EL (cell line): ENCODE data around the gene PPP1R12B.
"Not testable (repeated sequence)": the region's sequence is repeated elsewhere in the genome, so short reads cannot be mapped to it uniquely, and the experiment has no call there.

Experiments used
- DNase-seq: peaks from one replicate; pipeline ENCODE4 v3.0.0-alpha.2; 2016

The PPP1R12B gene

GRCh38 chr1:202565890-202566602 lies 217.5 kb downstream of the PPP1R12B start:
- no peak for DNase-seq

- DNase-seq = peak; percentile 70
Measured at GRCh38 chr1:202567738-202568137, 219.2 kb downstream of the PPP1R12B start.

DNA sequence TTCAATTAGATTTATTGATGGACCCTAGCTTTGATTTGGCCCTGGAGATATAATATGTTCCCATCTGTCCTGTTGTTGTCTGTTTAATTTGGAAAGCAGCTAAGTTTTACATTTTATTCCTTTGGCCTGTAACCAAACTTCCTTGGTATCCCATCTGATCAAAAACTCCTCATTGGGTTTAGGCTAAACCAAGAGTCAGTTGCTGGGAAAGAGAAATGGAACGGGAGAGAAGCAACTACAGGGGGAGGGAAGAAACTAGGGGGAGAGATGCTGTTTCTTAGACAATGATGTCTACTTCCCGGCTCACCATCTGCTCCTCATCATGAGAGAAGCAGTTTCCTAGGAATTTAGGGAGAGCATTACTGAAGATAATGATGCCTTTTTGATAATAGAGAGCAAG lies 219.9 kb downstream of the PPP1R12B start:
- DNase-seq = no peak

GRCh38 chr1:202568826-202569225 lies 220.3 kb downstream of the PPP1R12B start:
- DNase-seq = no peak

- no peak for DNase-seq
Measured at GRCh38 chr1:202569393-202570322, 221.2 kb downstream of the PPP1R12B start.

DNA sequence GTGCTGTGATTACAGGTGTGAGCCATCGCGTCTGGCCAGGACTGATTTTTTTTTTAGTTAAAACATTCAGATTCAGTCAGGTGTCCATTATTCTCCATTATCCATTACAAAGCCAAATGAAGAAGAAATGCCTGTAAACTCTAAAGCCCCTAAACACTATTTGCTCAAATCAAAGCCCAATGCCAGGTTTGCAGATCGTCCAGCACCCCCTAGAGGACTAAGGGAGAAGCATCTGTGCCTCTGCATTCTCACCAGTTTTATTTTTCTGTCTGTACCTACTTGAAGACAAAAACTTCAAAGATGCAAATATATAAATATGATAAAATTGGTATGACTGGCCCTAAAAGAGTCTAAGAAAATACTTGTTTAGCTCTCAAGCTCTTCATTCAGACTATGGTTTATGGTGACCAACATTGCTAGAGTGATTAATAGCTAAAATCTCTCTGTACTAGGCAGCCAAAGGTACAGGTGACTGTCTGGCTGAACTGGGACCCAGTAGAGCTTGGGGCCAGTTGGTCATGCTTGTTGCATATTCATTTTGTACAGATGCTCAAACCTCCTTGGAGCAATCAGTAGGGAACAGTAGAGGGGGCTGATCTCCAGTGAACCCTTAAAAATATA lies 223.3 kb downstream of the PPP1R12B start:
- DNase-seq = peak; percentile 45

GRCh38 chr1:202572867-202573266 lies 224.4 kb downstream of the PPP1R12B start:
- no peak for DNase-seq

DNA sequence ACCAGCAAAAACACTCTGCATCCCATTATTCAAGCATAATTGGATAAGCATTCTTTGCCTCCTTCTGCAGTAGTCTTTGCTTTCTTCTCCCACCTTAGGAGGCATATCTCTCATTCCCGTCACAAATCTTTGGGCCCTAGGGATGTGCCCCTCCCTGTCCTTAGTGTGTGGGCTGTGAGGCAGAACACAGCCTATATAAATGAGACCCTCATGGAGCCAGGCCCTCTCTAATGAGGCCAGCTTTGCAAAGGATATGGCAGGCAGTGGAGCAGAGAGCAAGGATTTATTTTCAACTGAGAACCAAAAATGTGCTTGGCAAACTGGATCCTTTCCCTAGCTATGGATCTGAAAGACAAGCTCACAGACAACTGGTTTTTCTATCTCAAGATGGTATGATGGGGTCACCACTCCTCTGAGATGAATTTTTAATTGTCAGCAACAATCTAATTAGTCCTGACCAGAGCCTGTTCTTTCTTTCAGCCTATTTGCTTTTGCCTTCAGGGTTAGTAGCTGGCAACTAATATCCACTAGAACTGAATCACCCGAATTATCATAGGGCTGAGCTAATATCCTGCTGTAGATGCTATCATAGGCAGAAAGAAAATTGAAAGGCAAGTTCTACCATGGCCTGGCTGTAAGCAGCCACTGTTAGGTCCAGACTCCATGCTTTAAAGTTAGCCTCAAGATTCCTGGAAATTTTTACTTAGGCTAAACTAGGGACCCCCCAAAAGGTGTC lies 227.6 kb downstream of the PPP1R12B start:
- DNase-seq = peak; percentile 72

DNA sequence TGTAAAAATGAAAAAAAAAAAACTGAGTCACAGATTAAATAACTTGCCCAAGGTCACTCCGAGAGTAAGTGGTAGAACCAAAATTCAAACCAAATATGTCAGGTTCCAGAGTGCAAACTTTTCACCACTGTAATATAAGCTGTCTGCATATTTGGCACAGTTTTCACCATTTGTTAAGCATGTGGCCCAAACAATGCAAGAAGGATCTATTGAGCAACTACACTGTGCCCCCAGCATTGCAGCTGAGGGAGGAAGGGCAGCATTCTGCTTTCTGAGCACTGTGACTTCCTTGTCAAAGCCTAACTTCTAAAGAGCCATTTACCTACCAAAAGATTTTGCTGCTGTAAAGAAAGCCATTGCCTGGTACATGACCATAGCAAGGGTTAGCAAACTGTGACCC lies 228.3 kb downstream of the PPP1R12B start:
- peak; percentile 88 for DNase-seq

DNA sequence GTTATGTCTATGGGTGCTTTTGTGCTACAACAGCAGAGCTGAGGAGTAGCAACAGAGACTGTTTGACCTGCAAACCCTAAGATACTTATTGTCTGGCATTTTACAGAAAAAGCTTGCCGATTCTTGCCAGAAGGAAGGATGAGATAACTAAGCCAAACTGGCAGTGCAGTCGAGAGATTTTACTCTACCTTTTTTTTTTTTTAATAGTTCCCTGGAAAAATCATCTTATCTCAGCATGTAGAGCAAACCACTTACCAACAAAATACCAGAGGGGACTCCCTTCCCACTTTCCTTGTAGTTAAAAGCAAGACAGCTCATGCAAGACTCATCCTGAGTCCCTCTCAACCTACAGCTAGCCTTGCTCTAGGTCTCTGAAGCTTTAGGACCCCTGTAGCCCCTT lies 228.9 kb downstream of the PPP1R12B start:
- DNase-seq = peak; percentile 43

- no peak for DNase-seq
Measured at GRCh38 chr1:202578001-202578504, 229.6 kb downstream of the PPP1R12B start.

DNA sequence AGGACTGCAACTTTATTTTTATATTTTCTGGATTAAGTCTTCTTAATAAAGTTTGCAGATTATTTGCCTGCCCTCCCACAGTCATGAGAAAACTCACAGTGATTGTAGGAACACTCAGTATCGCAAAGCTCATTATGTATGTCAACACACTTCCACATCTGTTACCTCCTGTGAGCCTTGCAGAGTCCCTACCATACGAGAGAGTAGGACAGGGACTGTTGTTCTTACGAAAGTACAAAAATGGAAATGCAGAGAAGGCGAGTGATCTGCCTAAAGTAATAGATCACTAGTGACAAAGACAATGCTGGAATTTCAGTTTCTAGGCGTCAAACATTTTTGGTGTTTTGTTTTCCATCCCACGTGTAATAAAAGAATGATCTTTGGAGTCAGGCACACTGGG lies 230.1 kb downstream of the PPP1R12B start:
- no peak for DNase-seq

GRCh38 chr1:202579806-202580205 lies 231.3 kb downstream of the PPP1R12B start:
- peak; percentile 96 for DNase-seq

DNA sequence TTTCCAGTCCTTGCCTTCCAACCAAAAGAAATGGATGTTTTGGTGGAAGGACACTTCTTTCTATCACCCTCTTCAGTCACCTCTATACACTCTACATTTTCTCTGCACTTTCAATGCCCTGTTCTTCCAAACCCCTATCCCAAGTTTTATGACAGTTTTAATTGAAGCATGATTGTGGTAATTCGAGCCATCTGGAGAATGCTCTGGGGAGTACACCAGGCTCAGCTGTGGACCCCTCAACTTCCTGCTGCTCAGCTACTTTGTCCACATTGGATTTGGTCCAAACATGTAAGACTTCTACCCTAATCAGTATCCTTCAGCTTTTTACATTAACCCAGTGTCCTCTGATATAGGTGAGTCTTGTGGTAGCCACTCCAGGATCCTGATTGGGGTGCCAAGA lies 232.1 kb downstream of the PPP1R12B start:
- peak; percentile 48 for DNase-seq

DNA sequence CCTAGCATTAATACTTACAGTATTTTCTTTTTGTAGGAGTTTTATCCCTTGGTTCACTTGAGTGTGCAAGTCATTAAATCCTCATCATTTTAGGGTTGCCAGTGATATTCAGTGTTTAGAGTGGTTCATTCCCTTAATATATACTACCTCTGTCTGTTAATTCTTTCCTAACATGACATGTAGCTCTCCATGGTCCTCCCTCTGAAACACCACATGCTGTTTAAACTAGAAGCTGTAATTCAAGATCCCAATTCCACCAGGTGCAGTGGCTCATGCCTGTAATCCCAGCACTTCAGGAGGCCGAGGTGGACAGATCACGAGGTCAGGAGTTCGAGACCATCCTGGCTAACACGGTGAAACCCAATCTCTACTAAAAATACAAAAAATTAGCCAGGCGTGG lies 233.9 kb downstream of the PPP1R12B start:
- not testable (repeated sequence) for DNase-seq

- no peak for DNase-seq
Measured at GRCh38 chr1:202584707-202585589, 236.4 kb downstream of the PPP1R12B start.

DNA sequence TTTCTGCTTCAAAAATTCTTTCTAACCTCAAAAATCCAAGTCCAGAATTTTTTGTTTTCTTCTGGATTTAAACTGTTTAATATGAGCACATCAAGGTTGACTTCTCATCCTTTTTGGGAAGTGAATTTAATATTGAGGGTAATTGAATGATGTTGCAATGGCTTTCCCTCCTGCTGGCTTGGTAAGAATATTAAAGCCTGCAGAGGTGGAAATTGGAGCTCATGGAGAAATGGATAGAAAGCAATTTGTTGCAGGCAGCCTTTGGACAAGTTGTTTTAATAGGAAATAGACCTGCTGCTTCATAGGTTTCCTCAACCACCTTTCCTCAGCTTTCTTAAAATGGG lies 237.1 kb downstream of the PPP1R12B start:
- no peak for DNase-seq

GRCh38 chr1:202586018-202586821 lies 237.7 kb downstream of the PPP1R12B start:
- peak; percentile 53 for DNase-seq

DNA sequence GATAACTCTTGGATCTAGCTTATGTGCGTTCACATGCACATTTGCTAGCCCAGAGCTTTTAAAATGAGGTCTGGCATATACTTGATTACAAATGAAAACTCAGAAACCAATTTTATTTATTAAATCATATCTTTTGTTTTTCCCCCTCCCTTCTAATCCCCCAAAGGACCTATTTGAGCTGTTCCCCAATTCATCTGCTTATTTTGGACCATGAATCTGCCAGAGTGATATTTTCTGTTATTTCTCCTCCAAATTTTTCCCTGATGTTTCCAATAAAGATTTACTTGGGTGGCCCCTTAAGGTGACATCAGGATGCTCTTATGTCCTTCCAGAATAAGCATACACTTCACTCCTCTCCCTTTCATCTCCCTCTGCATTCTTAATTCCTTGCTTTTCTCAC lies 238.4 kb downstream of the PPP1R12B start:
- no peak for DNase-seq

GRCh38 chr1:202587859-202588485 lies 239.5 kb downstream of the PPP1R12B start:
- DNase-seq = no peak
